Subcutaneous abdominal adipose tissue (tissue), 5 donors: Measurements from ENCODE around the gene SLC38A2.
A peak's percentile ranks its signal among the peaks of the same experiment; 100 is the strongest.
"Not testable (repeated sequence)": the region's sequence is repeated elsewhere in the genome, so short reads cannot be mapped to it uniquely, and the experiment has no call there.

Source experiments
- H3K27ac ChIP-seq: one replicate; pipeline ENCODE4 v1.7.0; 2013; ENCODE audit warnings: low read depth, mild to moderate bottlenecking, inconsistent platforms, low read length, moderate library complexity
- H3K27me3 ChIP-seq, 5 donors: one replicate each; pipeline ENCODE4 v1.7.0; 2013; ENCODE audit warnings: low read length in 5 of 5, inconsistent platforms in 1 of 5; ENCODE audit not compliant: control insufficient read depth in 5 of 5, insufficient read depth in 4 of 5
- H3K36me3 ChIP-seq, 5 donors: one replicate each; pipeline ENCODE4 v1.7.0; 2013; ENCODE audit warnings: low read length in 5 of 5; ENCODE audit not compliant: control insufficient read depth in 5 of 5, insufficient read depth in 5 of 5
- H3K4me1 ChIP-seq, 5 donors: one replicate each; pipeline ENCODE4 v1.7.0; 2013; ENCODE audit warnings: low read length in 5 of 5, mild to moderate bottlenecking in 3 of 5, moderate library complexity in 1 of 5; ENCODE audit not compliant: control insufficient read depth in 5 of 5, insufficient read depth in 5 of 5
- H3K4me3 ChIP-seq, 5 donors: one replicate each; pipeline ENCODE4 v1.7.0; 2013; ENCODE audit warnings: low read length in 5 of 5, low read depth in 1 of 5
- H3K9ac ChIP-seq, 5 donors: one replicate each; pipeline ENCODE4 v1.7.0; 2013; ENCODE audit warnings: low read length in 5 of 5, mild to moderate bottlenecking in 4 of 5, moderate library complexity in 3 of 5
- H3K9me3 ChIP-seq, 5 donors: one replicate each; pipeline ENCODE4 v1.7.0; 2013; ENCODE audit warnings: low read length in 5 of 5; ENCODE audit not compliant: control insufficient read depth in 5 of 5
- donor health status: healthy.
- donor health status: healthy.
- donor health status: healthy.
- donor health status: healthy.
- donor health status: healthy.

SLC38A2 gene

DNA sequence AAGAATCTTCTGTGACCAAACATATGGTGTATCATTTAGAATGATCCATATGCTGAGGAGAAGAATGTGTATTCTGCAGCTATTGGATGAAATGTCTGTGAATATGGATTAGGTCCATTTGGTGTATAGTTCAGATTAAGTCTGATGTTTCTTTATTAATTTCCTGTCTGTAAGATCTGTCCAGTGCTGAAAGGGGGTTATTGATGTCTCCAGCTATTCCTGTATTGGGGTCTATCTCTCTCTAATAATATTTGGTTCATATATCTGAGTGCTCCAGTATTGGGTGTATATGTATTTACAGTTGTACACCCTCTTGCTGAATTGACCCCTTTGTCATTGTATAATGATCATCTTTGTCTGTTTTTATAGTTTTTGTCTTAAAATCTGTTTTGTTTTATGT lies 33.5 kb downstream of the SLC38A2 start:
- Histone ChIP-seq H3K36me3 (no peaks in the 10 kb centered on the region), H3K27me3 (no peaks in the 10 kb centered on the region), H3K27ac (no peak overlapping the region), H3K4me3 (no peak overlapping the region), H3K9me3 (no peaks in the 10 kb centered on the region), H3K4me1 (peaks cover 0 to 6% (median 4%) of the 10 kb centered on the region in 5 donors), H3K9ac (no peak overlapping the region)

DNA sequence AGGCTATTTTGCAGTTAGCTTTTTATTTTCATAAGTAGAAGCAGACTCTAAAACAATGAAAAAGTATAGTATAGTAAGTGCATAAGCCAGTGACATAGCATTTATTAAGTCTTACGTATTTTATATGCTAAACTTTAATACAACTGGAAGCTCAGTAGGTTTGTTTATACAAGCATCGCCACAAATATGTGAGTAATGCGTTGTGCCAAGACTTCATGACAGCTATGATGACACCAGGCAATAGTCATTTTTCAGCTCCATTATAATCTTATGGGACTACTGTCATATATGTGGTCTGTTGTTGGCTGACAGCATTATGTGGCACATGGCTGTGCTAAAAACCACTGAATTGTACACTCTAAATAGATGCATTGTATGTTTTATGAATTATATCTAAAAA lies 40.3 kb downstream of the SLC38A2 start:
- no peaks in the 10 kb centered on the region for H3K4me1 ChIP-seq
- peaks cover 3 to 20% (median 14%) of the 10 kb centered on the region in 5 donors for H3K9me3 ChIP-seq
- H3K4me3 ChIP-seq, result no peak overlapping the region
- H3K36me3 ChIP-seq, result no peaks in the 10 kb centered on the region
- H3K27ac ChIP-seq, result no peak overlapping the region
- H3K9ac ChIP-seq, result no peak overlapping the region
- no peaks in the 10 kb centered on the region for H3K27me3 ChIP-seq

DNA sequence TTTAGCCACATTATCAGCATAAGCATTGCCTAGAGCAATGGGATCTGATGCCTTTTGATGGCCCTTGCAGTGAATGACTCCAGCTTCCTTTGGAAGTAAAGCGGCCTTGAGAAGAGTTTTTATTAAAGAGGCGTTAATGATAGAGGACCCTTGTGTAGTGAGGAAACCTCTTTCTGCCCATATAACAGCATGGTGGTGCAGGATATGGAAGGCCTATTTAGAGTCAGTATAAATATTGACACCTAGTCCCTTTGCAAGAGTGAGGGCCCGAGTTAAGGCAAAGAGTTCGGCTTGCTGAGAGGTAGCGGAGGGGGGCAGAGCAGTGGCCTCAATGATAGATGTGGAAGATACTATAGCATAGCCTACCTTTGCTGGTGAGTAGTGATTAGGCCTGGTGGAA lies 47.5 kb downstream of the SLC38A2 start:
- not testable (repeated sequence) for H3K4me1 ChIP-seq, H3K27me3 ChIP-seq
- peak overlapping the region in 2 of 5 donors; percentile 22 to 28 for H3K4me3 ChIP-seq

DNA sequence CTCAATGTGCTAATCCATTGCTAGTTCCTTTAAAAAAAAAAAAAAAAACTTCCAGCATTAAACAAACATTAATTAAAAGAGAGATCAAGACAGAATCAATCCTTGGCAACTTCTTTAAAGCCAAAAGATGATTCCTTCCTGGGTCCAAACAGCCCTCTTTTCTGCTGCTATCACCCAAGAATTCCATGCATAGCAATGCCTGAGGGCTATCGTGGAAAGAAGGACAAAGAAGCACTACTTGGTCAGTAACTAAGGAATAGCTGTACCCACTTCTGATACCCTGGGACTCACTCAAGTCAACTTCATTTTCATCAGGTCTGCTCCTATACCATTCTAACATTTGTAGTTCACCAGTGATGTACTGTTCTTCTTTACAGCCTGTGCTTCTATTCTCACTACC lies 51.8 kb downstream of the SLC38A2 start:
- Histone ChIP-seq H3K4me1 (no peaks in the 10 kb centered on the region), H3K9me3 (peaks cover 3 to 24% (median 9%) of the 10 kb centered on the region in 5 donors), H3K9ac (no peak overlapping the region), H3K36me3 (no peaks in the 10 kb centered on the region), H3K4me3 (no peak overlapping the region), H3K27me3 (no peaks in the 10 kb centered on the region), H3K27ac (no peak overlapping the region)

More for the DNA sequence above, 47.5 kb downstream of the SLC38A2 start:
- not testable (repeated sequence) for H3K27ac ChIP-seq, H3K9ac ChIP-seq, H3K36me3 ChIP-seq
- peaks cover 5 to 31% (median 20%) of the 10 kb centered on the region in 5 donors for H3K9me3 ChIP-seq

DNA sequence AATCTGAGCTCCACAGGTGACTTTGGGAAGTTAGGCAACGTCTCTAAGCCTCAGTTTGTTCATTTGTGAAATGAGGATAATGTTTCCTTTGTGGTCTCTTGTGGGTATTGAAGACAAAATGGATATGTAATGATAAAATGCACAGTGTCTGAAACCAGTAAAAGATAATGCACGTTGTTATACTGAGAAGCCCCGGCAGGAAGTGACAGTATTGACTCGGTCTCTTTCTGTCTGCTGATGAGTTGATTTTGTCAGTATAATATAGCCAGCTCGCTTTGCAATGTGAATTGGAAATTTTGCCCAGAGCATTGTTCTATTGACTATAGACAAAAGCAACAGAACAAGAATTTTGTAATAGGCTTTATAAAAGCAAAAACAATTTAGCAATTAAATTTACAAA lies 54.5 kb downstream of the SLC38A2 start:
- no peaks in the 10 kb centered on the region for H3K36me3 ChIP-seq
- H3K27ac ChIP-seq, result no peak overlapping the region
- H3K9me3 ChIP-seq, result peaks cover 0 to 7% (median 0%) of the 10 kb centered on the region in 5 donors
- H3K9ac ChIP-seq, result no peak overlapping the region
- no peak overlapping the region for H3K4me3 ChIP-seq
- no peaks in the 10 kb centered on the region for H3K27me3 ChIP-seq
- H3K4me1 ChIP-seq, result no peaks in the 10 kb centered on the region
